Measurements from ENCODE around the gene CGB2. TPM values are rescaled to one million over a fixed set of nuclear protein-coding genes. Genes with fewer than 3 reads are reported as not detected.

The CGB2 gene
- 0.26 to 0.34 TPM (median 0.26 TPM) in 3 of 5 replicates, not detected in the others for total RNA-seq (2022; extraction: Qiagen RNA extraction; ENCODE audit: low read depth)

GRCh38 chr19:49031642-49032301 is at the start of gene CGB2:
CGB2 (plus strand) TSS chr19:49031890; CDS start chr19:49032096, 206 bp downstream.

DNA sequence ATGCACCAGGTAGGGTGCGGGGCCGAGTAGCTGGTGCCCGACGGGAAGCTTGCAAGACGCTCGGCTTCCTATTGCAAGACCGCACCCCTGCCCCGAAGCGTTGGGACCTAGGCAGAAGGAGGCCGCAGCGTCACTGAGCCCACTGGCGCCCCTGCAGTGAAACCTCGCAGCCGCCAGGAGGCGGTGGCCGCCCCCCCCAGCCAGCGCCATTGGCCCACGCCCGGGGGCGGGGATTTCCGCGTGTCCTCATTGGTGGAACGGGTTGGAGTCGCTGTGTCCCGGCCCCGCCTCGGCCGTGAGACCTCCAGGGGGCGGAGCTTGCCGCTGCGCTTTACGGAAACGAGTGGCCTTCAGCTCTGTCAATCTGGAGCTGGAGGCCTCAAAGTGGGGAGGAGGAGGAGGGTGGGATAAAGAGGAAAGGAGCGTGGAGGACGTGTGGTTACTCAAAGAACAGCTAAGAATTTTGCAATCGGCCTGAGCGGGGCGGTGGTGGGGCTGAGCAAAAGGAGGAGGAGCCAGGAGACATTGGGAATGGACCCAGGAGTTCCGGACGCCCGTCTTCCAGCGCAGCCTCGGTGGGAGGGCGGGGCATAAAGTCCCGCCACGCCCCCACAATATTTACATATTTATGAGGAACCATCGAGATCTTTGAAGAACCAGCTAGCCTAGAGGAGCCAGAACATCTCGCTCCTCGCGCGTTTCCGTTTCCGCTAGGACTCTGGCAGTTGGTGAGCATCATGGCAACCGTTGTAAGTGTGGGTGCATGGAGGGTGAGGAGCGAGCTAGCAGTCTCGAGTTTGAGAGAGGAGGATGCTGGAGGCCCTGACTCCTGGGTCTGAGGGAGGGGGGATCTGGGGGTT is 38.3 kb upstream of the CGB2 start, which contains the start of the genes GYS1 and RUVBL2:
Gene GYS1 (minus strand): TSS at position 135 of the 860 bp plus-strand sequence. CDS start 197 bp downstream, outside the sequence.
Gene RUVBL2 (plus strand): TSS at position 713 of the 860 bp plus-strand sequence. CDS start 25 bp downstream, at position 738.

DNA sequence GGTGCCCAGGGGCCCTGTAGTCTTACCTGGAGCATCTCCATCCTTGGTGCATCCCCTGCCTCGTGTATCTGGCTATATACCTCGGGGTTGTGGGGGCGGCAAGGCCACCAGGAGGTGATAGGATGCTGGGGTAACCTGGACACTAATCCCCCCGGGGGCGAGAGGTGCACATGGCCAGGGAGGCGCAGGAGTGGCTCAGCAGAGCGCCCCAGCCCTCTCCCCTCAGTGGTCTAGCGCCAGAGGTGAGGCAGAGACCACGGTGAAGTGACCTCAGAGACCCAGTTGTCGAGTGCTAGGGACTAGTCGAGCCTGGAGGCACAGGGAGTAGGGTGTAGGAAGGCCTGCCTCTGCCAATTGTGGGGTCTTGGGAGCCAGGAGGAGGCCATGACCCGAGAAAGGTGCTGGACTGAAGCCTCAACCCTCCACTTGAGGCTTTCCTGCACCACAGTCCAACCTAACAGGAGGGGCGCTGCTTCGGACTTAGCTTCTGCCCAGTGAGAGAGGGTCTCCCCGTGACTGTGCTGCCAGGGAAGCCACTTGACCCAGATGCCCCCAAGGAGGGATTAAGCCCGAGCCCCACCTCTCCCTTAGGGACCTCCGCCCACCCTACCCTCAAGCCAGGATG is 14.5 kb upstream of the CGB2 start, which contains the start of gene LHB:
Gene LHB (minus strand): TSS at position 51 of the 625 bp plus-strand sequence. CDS start 10 bp downstream, at position 41.

GRCh38 chr19:49024233-49024632 is 7.5 kb upstream of the CGB2 start, which contains the start of gene CGB3:
CGB3 (minus strand) TSS chr19:49024333; CDS start chr19:49023971, 362 bp downstream.

DNA sequence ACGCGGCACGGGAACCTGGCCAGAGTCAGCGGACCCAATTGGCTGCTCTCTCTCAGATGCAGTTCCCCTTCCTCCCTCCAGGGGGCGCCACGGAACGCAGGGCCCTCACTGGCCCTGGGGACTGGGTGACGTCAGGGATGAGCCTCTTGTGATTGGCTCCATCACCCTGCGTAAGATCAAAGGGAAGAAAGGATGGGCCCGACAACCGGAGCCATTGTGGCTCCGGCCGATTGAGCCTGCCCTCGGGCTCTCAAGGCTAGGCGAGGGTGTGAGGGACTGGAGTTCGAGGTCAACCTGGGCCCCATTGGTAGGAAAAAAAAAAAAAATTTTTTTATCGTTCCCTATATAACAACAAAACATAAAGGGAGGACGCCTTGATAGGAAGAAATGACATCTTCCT is 5.1 kb downstream of the CGB2 start, which contains the start of gene CGB1:
Gene CGB1 (minus strand): TSS at position 81 of the 400 bp plus-strand sequence. CDS start 184 bp downstream, outside the sequence.

DNA sequence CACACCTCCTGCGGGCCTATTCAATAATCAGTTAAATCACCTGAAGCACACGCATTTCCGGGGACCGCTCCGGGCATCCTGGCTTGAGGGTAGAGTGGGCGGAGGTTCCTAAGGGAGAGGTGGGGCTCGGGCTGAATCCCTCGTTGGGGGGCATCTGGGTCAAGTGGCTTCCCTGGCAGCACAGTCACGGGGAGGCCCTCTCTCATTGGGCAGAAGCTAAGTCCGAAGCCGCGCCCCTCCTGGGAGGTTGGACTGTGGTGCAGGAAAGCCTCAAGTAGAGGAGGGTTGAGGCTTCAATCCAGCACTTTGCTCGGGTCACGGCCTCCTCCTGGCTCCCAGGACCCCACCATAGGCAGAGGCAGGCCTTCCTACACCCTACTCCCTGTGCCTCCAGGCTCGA is 11.9 kb downstream of the CGB2 start, which contains the start of gene CGB5:
Gene CGB5 (plus strand): TSS at position 301 of the 400 bp plus-strand sequence. CDS start 362 bp downstream, outside the sequence.

DNA sequence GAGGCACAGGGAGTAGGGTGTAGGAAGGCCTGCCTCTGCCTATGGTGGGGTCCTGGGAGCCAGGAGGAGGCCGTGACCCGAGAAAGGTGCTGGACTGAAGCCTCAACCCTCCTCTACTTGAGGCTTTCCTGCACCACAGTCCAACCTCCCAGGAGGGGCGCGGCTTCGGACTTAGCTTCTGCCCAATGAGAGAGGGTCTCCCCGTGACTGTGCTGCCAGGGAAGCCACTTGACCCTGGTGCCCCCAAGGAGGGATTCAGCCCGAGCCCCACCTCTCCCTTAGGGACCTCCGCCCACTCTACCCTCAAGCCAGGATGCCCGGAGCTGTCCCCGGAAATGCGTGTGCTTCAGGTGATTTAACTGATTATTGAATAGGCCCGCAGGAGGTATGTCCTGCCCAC is 17.3 kb downstream of the CGB2 start, which contains the start of gene CGB8:
Gene CGB8 (minus strand): TSS at position 101 of the 400 bp plus-strand sequence. CDS start 372 bp downstream, outside the sequence.

GRCh38 chr19:49057636-49058234 is 26.0 kb downstream of the CGB2 start, which contains the start of gene CGB7:
CGB7 (minus strand) TSS chr19:49057749; CDS start chr19:49055375, 2,374 bp downstream.

GRCh38 chr19:49064768-49065611 is 33.3 kb downstream of the CGB2 start, which contains the start of gene NTF4:
NTF4 (minus strand) TSS chr19:49064818; CDS start chr19:49061997, 2,821 bp downstream.

Other genes starting within 250 kb of the CGB2 start
- 50.8 to 62.8 TPM (median 58.1 TPM) in 5 replicates for gene BCAT2, start 220.9 kb upstream of the CGB2 start, total RNA-seq (2022; extraction: Qiagen RNA extraction; ENCODE audit: low read depth)
- 12.3 to 16.2 TPM (median 13.0 TPM) in 5 replicates for gene HSD17B14, start 195.4 kb upstream of the CGB2 start, total RNA-seq (2022; extraction: Qiagen RNA extraction; ENCODE audit: low read depth)
- gene PLEKHA4, start 163.3 kb upstream of the CGB2 start, total RNA-seq (2022; extraction: Qiagen RNA extraction; ENCODE audit: low read depth), result 1.1 to 2.2 TPM (median 1.5 TPM) in 5 replicates
- 84.1 to 116 TPM (median 94.2 TPM) in 5 replicates for gene PPP1R15A, start 159.5 kb upstream of the CGB2 start, total RNA-seq (2022; extraction: Qiagen RNA extraction; ENCODE audit: low read depth)
- not detected in 5 replicates for gene TULP2, start 133.1 kb upstream of the CGB2 start, total RNA-seq (2022; extraction: Qiagen RNA extraction; ENCODE audit: low read depth)
- gene NUCB1, start 131.6 kb upstream of the CGB2 start, total RNA-seq (2022; extraction: Qiagen RNA extraction; ENCODE audit: low read depth), result 193 to 220 TPM (median 200 TPM) in 5 replicates
- 1.2 to 2.7 TPM (median 1.7 TPM) in 5 replicates for gene DHDH, start 98.2 kb upstream of the CGB2 start, total RNA-seq (2022; extraction: Qiagen RNA extraction; ENCODE audit: low read depth)
- gene BAX, start 77.0 kb upstream of the CGB2 start, total RNA-seq (2022; extraction: Qiagen RNA extraction; ENCODE audit: low read depth), result 267 to 409 TPM (median 344 TPM) in 5 replicates
- 16,193 to 24,145 TPM (median 18,864 TPM) in 5 replicates for gene FTL, start 66.6 kb upstream of the CGB2 start, total RNA-seq (2022; extraction: Qiagen RNA extraction; ENCODE audit: low read depth)
- gene GYS1, start 38.6 kb upstream of the CGB2 start, total RNA-seq (2022; extraction: Qiagen RNA extraction; ENCODE audit: low read depth), result 16.8 to 21.1 TPM (median 19.5 TPM) in 5 replicates
- gene RUVBL2, start 38.0 kb upstream of the CGB2 start, total RNA-seq (2022; extraction: Qiagen RNA extraction; ENCODE audit: low read depth), result 214 to 245 TPM (median 232 TPM) in 5 replicates
- gene LHB, start 14.8 kb upstream of the CGB2 start, total RNA-seq (2022; extraction: Qiagen RNA extraction; ENCODE audit: low read depth), result not detected in 5 replicates
- gene CGB3, start 7.6 kb upstream of the CGB2 start, total RNA-seq (2022; extraction: Qiagen RNA extraction; ENCODE audit: low read depth), result 0.38 TPM in 1 of 5 replicates, not detected in the others
- gene CGB1, start 5.0 kb downstream of the CGB2 start, total RNA-seq (2022; extraction: Qiagen RNA extraction; ENCODE audit: low read depth), result 0.21 TPM in 1 of 5 replicates, not detected in the others
- 0.59 to 2.7 TPM (median 1.2 TPM) in 5 replicates for gene CGB5, start 12.0 kb downstream of the CGB2 start, total RNA-seq (2022; extraction: Qiagen RNA extraction; ENCODE audit: low read depth)
- 1.9 to 3.4 TPM (median 2.0 TPM) in 5 replicates for gene CGB8, start 17.2 kb downstream of the CGB2 start, total RNA-seq (2022; extraction: Qiagen RNA extraction; ENCODE audit: low read depth)
- gene CGB7, start 25.9 kb downstream of the CGB2 start, total RNA-seq (2022; extraction: Qiagen RNA extraction; ENCODE audit: low read depth), result 0.21 to 0.97 TPM (median 0.55 TPM) in 4 of 5 replicates, not detected in the other
- gene NTF4, start 32.9 kb downstream of the CGB2 start, total RNA-seq (2022; extraction: Qiagen RNA extraction; ENCODE audit: low read depth), result 0.42 to 0.61 TPM (median 0.54 TPM) in 5 replicates
- gene KCNA7, start 40.8 kb downstream of the CGB2 start, total RNA-seq (2022; extraction: Qiagen RNA extraction; ENCODE audit: low read depth), result not detected in 5 replicates
- gene SNRNP70, start 53.6 kb downstream of the CGB2 start, total RNA-seq (2022; extraction: Qiagen RNA extraction; ENCODE audit: low read depth), result 302 to 324 TPM (median 319 TPM) in 5 replicates
- gene LIN7B, start 82.5 kb downstream of the CGB2 start, total RNA-seq (2022; extraction: Qiagen RNA extraction; ENCODE audit: low read depth), result 5.7 to 7.1 TPM (median 6.7 TPM) in 5 replicates
- gene C19orf73, start 87.3 kb downstream of the CGB2 start, total RNA-seq (2022; extraction: Qiagen RNA extraction; ENCODE audit: low read depth), result 1.5 to 2.5 TPM (median 1.6 TPM) in 5 replicates
- gene PPFIA3, start 87.7 kb downstream of the CGB2 start, total RNA-seq (2022; extraction: Qiagen RNA extraction; ENCODE audit: low read depth), result 4.5 to 8.8 TPM (median 8.1 TPM) in 5 replicates
- 0.06 TPM in 2 of 5 replicates, not detected in the others for gene HRC, start 123.5 kb downstream of the CGB2 start, total RNA-seq (2022; extraction: Qiagen RNA extraction; ENCODE audit: low read depth)
- gene TRPM4, start 125.9 kb downstream of the CGB2 start, total RNA-seq (2022; extraction: Qiagen RNA extraction; ENCODE audit: low read depth), result 6.9 to 10.2 TPM (median 8.4 TPM) in 5 replicates